H9 (cell line): ENCODE results near the gene BLOC1S3. TPM values are rescaled to one million over a fixed set of nuclear protein-coding genes. Genes with fewer than 3 reads are reported as not detected.

Experiments used
- DNase-seq: peaks from one replicate; pipeline ENCODE4 v3.0.0-alpha.2; 2017
- H2AFZ ChIP-seq: one replicate; pipeline ENCODE4 v1.6.1; 2013; ENCODE audit warnings: mild to moderate bottlenecking, low read length, control low read depth, moderate library complexity
- H2AK5ac ChIP-seq: 2 replicates; pipeline ENCODE4 v1.6.1; 2013; ENCODE audit warnings: low read length, control low read depth, mixed read lengths; ENCODE audit not compliant: insufficient read length
- H2BK120ac ChIP-seq: one replicate; pipeline ENCODE4 v1.6.1; 2013; ENCODE audit warnings: low read depth, mild to moderate bottlenecking, low read length, control low read depth, inconsistent platforms; ENCODE audit not compliant: poor library complexity, severe bottlenecking
- H2BK12ac ChIP-seq: 2 replicates; pipeline ENCODE4 v1.6.1; 2013; ENCODE audit warnings: low read length, control low read depth, mixed read lengths, low read depth; ENCODE audit not compliant: insufficient read length
- H2BK15ac ChIP-seq: 2 replicates; pipeline ENCODE4 v1.6.1; 2013; ENCODE audit warnings: low read depth, low read length, control low read depth
- H2BK20ac ChIP-seq: one replicate; pipeline ENCODE4 v1.6.1; 2013; ENCODE audit warnings: low read depth, mild to moderate bottlenecking, low read length, control low read depth, inconsistent platforms; ENCODE audit not compliant: poor library complexity, severe bottlenecking
- H2BK5ac ChIP-seq: 2 replicates; pipeline ENCODE4 v1.6.1; 2013; ENCODE audit warnings: low read length, control low read depth, mixed read lengths; ENCODE audit not compliant: insufficient read length
- H3K14ac ChIP-seq: 2 replicates; pipeline ENCODE4 v1.6.1; 2013; ENCODE audit warnings: low read length, control low read depth; ENCODE audit not compliant: insufficient read depth
- H3K18ac ChIP-seq: 2 replicates; pipeline ENCODE4 v1.6.1; 2013; ENCODE audit warnings: low read depth, mild to moderate bottlenecking, mixed read lengths, low read length, control low read depth; ENCODE audit not compliant: insufficient read length
- H3K23ac ChIP-seq: 2 replicates; pipeline ENCODE4 v1.6.1; 2013; ENCODE audit warnings: low read length, control low read depth, mixed read lengths, low read depth; ENCODE audit not compliant: insufficient read length
- H3K23me2 ChIP-seq: 2 replicates; pipeline ENCODE4 v1.6.1; 2013; ENCODE audit warnings: low read depth, mild to moderate bottlenecking, mixed read lengths, low read length, control low read depth; ENCODE audit not compliant: insufficient read length, poor library complexity, severe bottlenecking
- H3K27ac ChIP-seq: 2 replicates; pipeline ENCODE4 v1.5.1; 2013; ENCODE audit warnings: low read length, control low read depth, mixed read lengths, low read depth; ENCODE audit not compliant: insufficient read length
- H3K27me3 ChIP-seq: 2 replicates; pipeline ENCODE4 v1.6.1; 2013; ENCODE audit warnings: low read length, control low read depth, inconsistent platforms; ENCODE audit not compliant: insufficient read depth
- H3K4ac ChIP-seq: 2 replicates; pipeline ENCODE4 v1.6.1; 2013; ENCODE audit warnings: low read depth, mild to moderate bottlenecking, control low read depth, inconsistent platforms, low read length, moderate library complexity
- H3K4me1 ChIP-seq: 2 replicates; pipeline ENCODE4 v1.6.1; 2013; ENCODE audit warnings: low read length, control low read depth, inconsistent platforms; ENCODE audit not compliant: insufficient read depth
- H3K4me2 ChIP-seq: 2 replicates; pipeline ENCODE4 v1.6.1; 2013; ENCODE audit warnings: low read length, control low read depth, mixed read lengths; ENCODE audit not compliant: insufficient read length, insufficient read depth
- H3K56ac ChIP-seq: 2 replicates; pipeline ENCODE4 v1.6.1; 2013; ENCODE audit warnings: low read depth, mild to moderate bottlenecking, mixed read lengths, low read length, control low read depth; ENCODE audit not compliant: insufficient read length
- H3K79me1 ChIP-seq: 2 replicates; pipeline ENCODE4 v1.6.1; 2013; ENCODE audit warnings: low read depth, mild to moderate bottlenecking, moderate library complexity, low read length, control low read depth, inconsistent platforms; ENCODE audit not compliant: insufficient read depth, poor library complexity, severe bottlenecking
- H3K79me2 ChIP-seq: 2 replicates; pipeline ENCODE4 v1.6.1; 2013; ENCODE audit warnings: low read length, control low read depth, inconsistent platforms; ENCODE audit not compliant: insufficient read depth
- H3K9ac ChIP-seq: 2 replicates; pipeline ENCODE4 v1.6.1; 2013; ENCODE audit warnings: low read length, control low read depth, mixed read lengths; ENCODE audit not compliant: insufficient read length; ENCODE audit errors: extremely low read depth
- H3K9me3 ChIP-seq: one replicate; pipeline ENCODE4 v1.6.1; 2013; ENCODE audit warnings: low read depth, low read length, inconsistent platforms; ENCODE audit not compliant: control insufficient read depth
- H3T11ph ChIP-seq: one replicate; pipeline ENCODE4 v1.6.1; 2013; ENCODE audit warnings: mild to moderate bottlenecking, low read length, control low read depth, inconsistent platforms
- H4K20me1 ChIP-seq: one replicate; pipeline ENCODE4 v1.6.1; 2013; ENCODE audit not compliant: control insufficient read depth, insufficient read length, insufficient read depth
- H4K5ac ChIP-seq: 2 replicates; pipeline ENCODE4 v1.6.1; 2013; ENCODE audit warnings: low read depth, mild to moderate bottlenecking, mixed read lengths, low read length, control low read depth; ENCODE audit not compliant: insufficient read length
- H4K8ac ChIP-seq: replicated peaks from 2 replicates; pipeline ENCODE4 v1.6.1; 2013; ENCODE audit warnings: low read length, control low read depth, mixed read lengths, low read depth; ENCODE audit not compliant: insufficient read length
- H4K91ac ChIP-seq: 2 replicates; pipeline ENCODE4 v1.6.1; 2013; ENCODE audit warnings: low read depth, mild to moderate bottlenecking, moderate library complexity, mixed read lengths, low read length, control low read depth; ENCODE audit not compliant: insufficient read length
- H3K27ac Mint-ChIP-seq, 3 experiments: 2 replicates in 2 of 3; 3 replicates in 1 of 3; pipeline ENCODE4 v1.8.0; 2020 to 2021; ENCODE audit warnings: mixed read lengths in 3 of 3, mild to moderate bottlenecking in 1 of 3, moderate library complexity in 1 of 3
- H3K27me3 Mint-ChIP-seq: 2 replicates; pipeline ENCODE4 v1.8.0; 2021; ENCODE audit warnings: low read depth, mild to moderate bottlenecking, moderate library complexity, mixed read lengths
- H3K36me3 Mint-ChIP-seq, 3 experiments: 2 replicates in 2 of 3; 3 replicates in 1 of 3; pipeline ENCODE4 v1.8.0; 2020 to 2021; ENCODE audit warnings: low read depth in 3 of 3, mixed read lengths in 3 of 3; ENCODE audit not compliant: insufficient read depth in 1 of 3
- H3K4me1 Mint-ChIP-seq, 2 experiments: 2 replicates each; pipeline ENCODE4 v1.8.0; 2020; ENCODE audit warnings: mixed read lengths in 2 of 2
- H3K4me3 Mint-ChIP-seq, 2 experiments: 2 replicates in 1 of 2; 3 replicates in 1 of 2; pipeline ENCODE4 v1.8.0; 2020 to 2021; ENCODE audit warnings: mild to moderate bottlenecking in 2 of 2, mixed read lengths in 2 of 2, moderate library complexity in 1 of 2
- H3K9me3 Mint-ChIP-seq, 2 experiments: 2 replicates in 1 of 2; 3 replicates in 1 of 2; pipeline ENCODE4 v1.8.0; 2020; ENCODE audit warnings: mild to moderate bottlenecking in 2 of 2, mixed read lengths in 2 of 2, moderate library complexity in 1 of 2
- CTCF ChIP-seq: fragments of 200-600 bp; sonication (generic); conservative IDR thresholded peaks from 3 replicates; pipeline ENCODE4 v1.8.0; 2021; ENCODE audit warnings: antibody characterized with exemption, mild to moderate bottlenecking
- WGBS: extraction: QIAGEN DNeasy Blood & Tissue Kit; methylation state at CpG from one replicate; pipeline ENCODE4 v1.1.7; 2013; ENCODE audit warnings: missing lambda C conversion rate, low lambda C conversion rate, mixed read lengths; ENCODE audit not compliant: insufficient read length; ENCODE audit errors: extremely low coverage; 5-methylcytosine and 5-hydroxymethylcytosine counted together
- total RNA-seq: library from RNA; stranded (reverse); gene quantifications from 2 replicates; pipeline ENCODE4 v1.2.1, GENCODE V29; 2021

The BLOC1S3 gene
- total RNA-seq, 1 experiment from 2014 or later: 9.2 TPM

- no peak overlapping the region for H2BK15ac ChIP-seq
- peaks cover 5% of the 10 kb centered on the region for H3K27me3 Mint-ChIP-seq
- H2BK120ac ChIP-seq: no peak overlapping the region
- TF ChIP-seq CTCF: no peak
- H4K20me1 ChIP-seq: no peaks in the 10 kb centered on the region
- H3K36me3 Mint-ChIP-seq: no peaks in the 10 kb centered on the region; a peak in 1 of 7 replicates
- no peak overlapping the region for H3K18ac ChIP-seq
- no peak overlapping the region for H3T11ph ChIP-seq
- H3K4me1 Mint-ChIP-seq: peaks cover 2 to 18% of the 10 kb centered on the region in 2 experiments
- no peak overlapping the region for H2BK12ac ChIP-seq
- H4K91ac ChIP-seq: no peak overlapping the region
- H2AK5ac ChIP-seq: no peak overlapping the region
- no peak overlapping the region for H4K8ac ChIP-seq
- H2AFZ ChIP-seq: no peak overlapping the region
- peak overlapping the region in 1 of 2 experiments; percentile 43; a peak in 2 of 5 replicates for H3K4me3 Mint-ChIP-seq
- no peak overlapping the region for H3K23ac ChIP-seq
- no CpG with 5 or more reads among the region's 14 CpGs for WGBS
- no peak overlapping the region for H4K5ac ChIP-seq
- no peaks in the 10 kb centered on the region for H3K79me1 ChIP-seq
- no peak overlapping the region for H3K14ac ChIP-seq
- no peak overlapping the region for H3K4ac ChIP-seq
- no peak overlapping the region for H3K27ac ChIP-seq
- H3K9me3 Mint-ChIP-seq: no peaks in the 10 kb centered on the region
- no peaks in the 10 kb centered on the region for H3K27me3 ChIP-seq
- H3K23me2 ChIP-seq: no peaks in the 10 kb centered on the region
- no peak overlapping the region for H3K56ac ChIP-seq
- H3K9ac ChIP-seq: no peak overlapping the region
- H2BK5ac ChIP-seq: no peak overlapping the region
- peak; percentile 55 for DNase-seq
- H2BK20ac ChIP-seq: no peak overlapping the region
- H3K79me2 ChIP-seq: no peaks in the 10 kb centered on the region; the same call in 1 of the 2 replicates
- no peak overlapping the region for H3K4me2 ChIP-seq
- H3K9me3 ChIP-seq: no peaks in the 10 kb centered on the region
- H3K4me1 ChIP-seq: no peaks in the 10 kb centered on the region
- H3K27ac Mint-ChIP-seq: peak overlapping the region; percentile 30 to 63 (median 57); a peak in 2 of 7 replicates
Measured at GRCh38 chr19:45166723-45167252, 11.8 kb upstream of the BLOC1S3 start.
